Omental fat pad (tissue), 4 donors: Measurements from ENCODE around the gene CRYBG2. TPM values are rescaled to one million over a fixed set of nuclear protein-coding genes. Genes with fewer than 3 reads are reported as not detected.

Experiments
- ATAC-seq: fragments of 150-250 bp; one replicate; pipeline ENCODE4 v1.9.1; 2016; ENCODE audit warnings: mild to moderate bottlenecking, moderate library complexity; ENCODE audit not compliant: low FRiP score
- DNase-seq: peaks from one replicate; pipeline ENCODE4 v3.0.0-alpha.2; 2019; ENCODE audit warnings: low spot score
- CTCF ChIP-seq, 3 donors: fragments of 450-650 bp; IDR thresholded peaks; one replicate each; pipeline ENCODE4 v1.5.1; 2016 to 2017; ENCODE audit warnings: antibody characterized with exemption in 3 of 3, mild to moderate bottlenecking in 3 of 3, moderate library complexity in 2 of 3
- total RNA-seq, 4 donors: library from RNA; depleted of rRNA; stranded (reverse); fragments of >200 nt; gene quantifications; one replicate each; pipeline ENCODE4 v1.1.0, GENCODE V29; 2016

Gene CRYBG2
- total RNA-seq, 4 donors from 2014 or later: not detected

DNA sequence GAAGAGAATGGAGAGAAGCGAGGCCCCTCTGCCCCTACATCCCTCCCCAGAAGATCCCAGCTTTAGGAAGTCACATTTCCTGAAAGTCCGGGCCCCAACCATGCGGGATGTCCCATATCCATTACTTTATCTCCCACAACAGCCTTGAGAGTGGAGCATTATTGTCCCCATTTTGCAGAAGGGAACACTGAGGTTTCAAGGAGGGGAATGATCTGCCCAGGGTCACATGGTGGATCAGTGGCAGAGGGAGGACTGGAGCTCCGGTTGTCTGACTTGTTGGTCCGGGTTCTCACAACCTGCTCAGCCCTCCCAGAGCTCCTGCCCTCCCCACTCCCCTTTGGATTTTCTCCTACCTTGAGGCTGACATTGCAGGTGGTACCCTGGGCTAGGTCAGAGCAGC lies 2.2 kb upstream of the CRYBG2 start:
- no peak for TF ChIP-seq CTCF (IDR thresholded peaks at IDR 0.05)
- ATAC-seq: no peak
- DNase-seq: no peak

GRCh38 chr1:26354972-26355371 lies 1.0 kb upstream of the CRYBG2 start:
- DNase-seq: no peak
- TF ChIP-seq CTCF (IDR thresholded peaks at IDR 0.05): no peak
- ATAC-seq: no peak

DNA sequence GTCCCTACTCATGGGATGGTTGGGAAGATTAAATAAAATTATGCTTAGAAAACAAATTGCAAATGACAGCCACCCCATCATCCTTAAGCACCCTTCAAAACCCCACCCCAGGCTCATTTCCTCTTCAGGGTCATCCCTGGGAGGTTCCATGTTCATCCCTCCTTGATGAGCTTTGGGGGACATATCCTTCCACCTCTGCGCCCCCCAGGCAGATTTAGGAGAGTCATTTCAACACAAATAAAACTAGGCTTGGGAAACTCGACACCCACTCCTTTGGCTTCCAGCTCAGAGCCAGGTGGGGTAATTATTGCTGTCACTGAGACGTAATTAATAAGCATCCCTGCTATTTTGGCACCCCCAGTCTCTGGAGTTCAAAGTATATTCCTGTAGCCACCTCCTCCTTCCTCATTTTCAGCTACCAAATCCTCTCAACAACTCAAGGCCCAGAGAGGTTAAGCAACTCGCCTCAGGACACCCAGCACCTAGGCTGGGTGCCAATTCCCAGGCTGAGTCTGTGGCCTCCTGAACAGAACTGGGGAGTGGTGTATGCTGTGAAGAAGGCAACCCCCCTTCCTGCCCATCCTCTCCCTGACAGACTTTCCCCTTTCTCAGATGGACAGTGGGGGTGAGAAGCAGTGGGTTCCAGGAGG lies 595 bp downstream of the CRYBG2 start:
- DNase-seq: no peak
- TF ChIP-seq CTCF (IDR thresholded peaks at IDR 0.05): no peak
- no peak for ATAC-seq

- ATAC-seq (no peak), DNase-seq (no peak)
- TF ChIP-seq CTCF (IDR thresholded peaks at IDR 0.05): no peak
Measured at GRCh38 chr1:26352338-26352679, 1.6 kb downstream of the CRYBG2 start.

DNA sequence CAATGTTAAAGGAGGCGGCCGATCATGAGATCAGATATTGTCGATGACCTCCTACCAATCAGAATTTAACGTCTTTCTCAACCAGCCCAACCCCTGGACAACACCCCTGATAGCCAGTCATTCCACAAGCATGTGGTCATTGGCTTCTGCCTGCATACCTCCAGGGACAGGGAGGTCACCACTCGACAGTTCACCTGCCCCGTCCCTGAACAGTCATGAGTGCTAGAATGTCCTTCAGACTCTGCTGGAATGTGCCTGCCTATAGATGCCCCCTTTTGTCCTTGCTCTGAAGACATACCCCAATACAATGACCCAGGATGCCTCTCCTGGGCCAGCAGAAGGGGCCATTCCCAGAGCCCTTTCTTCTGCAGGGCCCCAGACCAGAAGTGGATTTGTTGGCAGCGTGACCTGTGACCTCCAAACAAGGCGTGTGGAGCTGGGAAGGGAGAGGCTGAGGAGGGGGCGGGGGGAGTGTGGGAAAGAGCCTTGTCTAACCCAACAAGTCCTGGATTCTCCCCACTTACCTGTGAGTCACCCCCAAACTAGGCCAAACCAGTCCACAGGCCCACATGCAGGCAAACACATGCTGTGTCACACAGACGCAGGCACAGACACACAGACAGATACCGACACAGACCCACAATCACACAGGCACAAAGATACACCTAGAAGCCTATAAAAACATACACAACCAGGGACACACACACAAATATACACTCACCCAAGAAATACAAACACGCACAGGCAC lies 2.2 kb downstream of the CRYBG2 start:
- ATAC-seq: no peak
- no peak for DNase-seq
- TF ChIP-seq CTCF (IDR thresholded peaks at IDR 0.05): no peak

- ATAC-seq (no peak), DNase-seq (no peak)
- no peak for TF ChIP-seq CTCF (IDR thresholded peaks at IDR 0.05)
Measured at GRCh38 chr1:26350701-26351589, 3.0 kb downstream of the CRYBG2 start.
